ENCODE results near the gene BMP15.

BMP15 gene

DNA sequence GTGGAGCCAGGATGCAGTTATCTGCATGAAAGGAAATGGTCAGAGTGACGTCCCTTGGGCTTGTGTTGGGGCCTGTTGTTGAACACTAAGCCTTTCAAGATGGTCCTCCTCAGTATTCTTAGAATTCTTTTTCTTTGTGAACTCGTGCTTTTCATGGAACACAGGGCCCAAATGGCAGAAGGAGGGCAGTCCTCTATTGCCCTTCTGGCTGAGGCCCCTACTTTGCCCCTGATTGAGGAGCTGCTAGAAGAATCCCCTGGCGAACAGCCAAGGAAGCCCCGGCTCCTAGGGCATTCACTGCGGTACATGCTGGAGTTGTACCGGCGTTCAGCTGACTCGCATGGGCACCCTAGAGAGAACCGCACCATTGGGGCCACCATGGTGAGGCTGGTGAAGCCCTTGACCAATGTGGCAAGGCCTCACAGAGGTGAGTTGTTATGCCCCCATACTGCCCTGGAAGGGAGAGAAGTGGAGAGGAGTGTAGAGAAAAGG, at the start of gene BMP15:
BMP15 (plus strand) TSS at position 51 of the 492 bp plus-strand sequence; CDS start at position 100, 49 bp downstream.
- no peak for DNase-seq

DNA sequence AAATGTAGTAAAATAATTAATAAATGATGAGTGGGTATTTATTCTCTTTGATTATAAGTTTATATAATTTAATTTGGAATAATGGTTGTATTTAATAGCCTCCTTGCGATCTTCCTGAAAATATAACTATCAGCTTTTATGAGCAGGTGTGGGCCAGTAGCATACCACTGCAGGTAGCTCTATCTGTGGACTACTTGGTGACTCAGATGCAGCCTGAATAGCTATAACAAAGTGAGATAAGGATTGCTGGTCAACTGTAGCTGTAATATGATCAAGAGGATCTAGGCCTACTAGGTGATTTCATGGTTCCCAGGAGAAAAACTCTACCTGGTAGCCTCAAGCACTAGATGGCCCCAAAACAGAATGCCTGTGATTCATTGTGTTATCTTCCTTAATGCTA, 47.1 kb upstream of the BMP15 start:
- no peak for DNase-seq

- DNase-seq, result no peak
These were observed 45.2 kb upstream of the BMP15 start for GRCh38 chrX:50865311-50865710.

DNA sequence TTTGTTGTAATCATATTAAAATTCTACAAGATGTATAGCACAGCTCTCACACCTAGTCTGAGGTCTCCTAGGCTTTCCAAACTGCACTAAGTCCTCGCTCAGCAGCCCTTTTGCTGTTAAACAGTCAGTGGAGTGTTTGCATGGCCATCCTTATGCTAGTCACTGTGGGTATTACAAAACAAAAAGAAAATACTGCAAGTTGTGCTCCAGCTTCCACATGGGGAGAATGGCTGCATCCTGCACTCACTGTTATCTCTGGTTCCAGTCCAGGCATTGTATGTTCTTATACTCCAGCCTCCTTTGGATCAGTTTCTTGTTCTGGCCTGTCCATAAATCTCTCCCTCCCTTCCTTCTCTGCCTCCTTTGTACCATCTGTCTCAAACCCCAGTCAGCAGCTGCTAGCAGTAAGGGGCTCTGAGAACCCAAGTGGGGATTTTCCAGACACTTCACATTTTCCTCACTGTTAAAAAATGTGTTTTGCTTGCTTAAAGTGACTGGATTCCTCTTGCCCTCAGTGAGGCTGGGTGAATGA, 38.5 kb upstream of the BMP15 start:
- no peak for DNase-seq

GRCh38 chrX:50874876-50875275, 35.7 kb upstream of the BMP15 start:
- no peak for DNase-seq

DNA sequence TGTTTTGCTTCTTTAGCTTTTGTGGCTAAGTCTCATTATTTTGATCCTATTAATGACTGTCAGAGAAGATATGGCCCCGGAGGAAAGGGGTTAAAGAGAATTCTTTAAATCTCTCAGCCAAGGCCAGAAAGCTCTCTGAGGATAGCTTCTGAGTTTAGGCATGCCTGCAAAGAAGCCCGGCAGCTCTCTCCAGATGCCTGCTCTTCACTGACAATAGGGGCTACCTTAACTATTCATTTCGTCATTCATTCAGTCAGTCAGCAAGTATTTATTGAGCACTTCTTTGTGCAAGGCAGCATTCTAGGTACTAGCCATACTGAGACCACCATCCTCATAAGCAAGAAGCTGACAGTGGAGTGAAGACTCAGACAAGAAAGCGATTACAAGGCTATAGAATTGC, 34.0 kb upstream of the BMP15 start:
- DNase-seq, result no peak

DNA sequence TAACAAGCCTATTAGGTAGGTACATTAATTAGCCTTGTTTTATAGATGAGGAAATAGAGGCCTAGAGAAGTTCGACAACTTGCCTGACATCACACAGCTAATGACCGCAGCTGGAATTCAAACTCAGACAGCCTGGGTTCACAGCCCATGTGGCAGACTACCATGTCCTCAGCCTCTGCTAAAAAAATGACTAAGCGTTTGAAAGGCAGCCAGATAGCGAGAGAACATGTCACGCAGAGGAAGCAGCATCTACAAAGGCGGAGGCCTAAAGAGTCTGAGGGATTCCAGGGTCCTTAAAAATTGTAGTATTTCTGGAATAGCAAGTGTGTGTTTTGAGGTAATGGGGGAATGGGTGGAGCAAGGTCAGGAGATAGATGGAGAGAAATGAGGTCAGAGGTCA, 33.2 kb upstream of the BMP15 start:
- DNase-seq, result no peak

- no peak for DNase-seq
These were observed 29.5 kb upstream of the BMP15 start for GRCh38 chrX:50881028-50881427.

GRCh38 chrX:50888884-50889283, 21.7 kb upstream of the BMP15 start:
- no peak for DNase-seq

DNA sequence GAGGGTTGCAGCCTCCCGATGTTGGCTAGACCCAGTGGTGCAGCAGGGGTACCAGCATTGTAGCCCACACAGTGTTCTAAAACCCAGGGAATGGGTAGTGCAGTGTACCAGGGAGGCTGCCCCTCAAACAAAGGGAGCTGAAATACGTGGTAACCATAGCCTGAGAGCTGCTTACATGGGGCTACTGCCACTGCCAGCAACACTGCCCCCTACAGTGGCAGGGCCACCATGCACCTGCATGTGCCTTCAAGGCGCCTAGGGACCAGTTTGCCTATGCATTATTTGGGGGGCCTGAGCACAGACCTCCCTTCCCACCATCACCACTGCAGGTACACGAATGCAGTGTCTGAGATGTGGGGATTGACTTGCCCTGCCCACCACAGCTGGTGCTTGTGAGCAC, 21.0 kb upstream of the BMP15 start:
- no peak for DNase-seq

DNA sequence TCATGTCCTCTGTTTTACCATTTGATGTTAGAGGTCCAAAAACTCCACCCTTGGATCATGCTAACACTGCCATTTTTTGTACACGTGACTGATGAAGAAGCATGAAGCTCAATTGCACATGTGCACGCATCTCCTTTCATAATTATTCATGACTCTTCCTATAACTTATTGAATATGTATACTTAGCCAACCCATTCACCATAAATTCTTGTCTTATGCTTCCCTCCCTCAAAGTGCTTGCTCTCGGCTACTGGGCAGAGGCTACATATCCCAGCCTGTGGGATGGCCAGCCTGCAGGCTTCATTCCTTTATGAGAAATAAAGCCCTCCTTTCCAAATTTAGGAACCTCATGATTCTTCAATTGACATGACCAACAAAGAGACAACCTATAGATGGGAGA, 17.5 kb upstream of the BMP15 start:
- DNase-seq, result no peak

DNA sequence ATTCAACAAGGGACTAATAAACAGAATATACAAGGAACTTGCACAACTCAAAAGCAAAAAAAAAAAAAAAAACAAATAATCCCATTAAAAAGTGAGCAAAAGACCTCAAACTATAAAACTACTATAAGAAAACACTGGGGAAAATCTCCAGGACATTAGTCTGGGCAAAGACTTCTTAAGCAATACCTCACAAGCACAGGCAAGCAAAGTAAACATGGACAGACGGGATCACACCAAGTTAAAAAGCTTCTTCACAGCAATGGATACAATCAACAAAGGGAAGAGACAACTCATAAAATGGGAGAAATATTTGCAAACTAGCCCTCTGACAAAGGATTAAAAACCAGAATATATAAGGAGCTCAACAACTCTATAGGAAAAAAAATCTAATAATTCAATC, 17.1 kb upstream of the BMP15 start:
- no peak for DNase-seq

- no peak for DNase-seq
These were observed 5.2 kb upstream of the BMP15 start for GRCh38 chrX:50905334-50905733.

GRCh38 chrX:50913520-50913919, 3.0 kb downstream of the BMP15 start:
- no peak for DNase-seq

DNA sequence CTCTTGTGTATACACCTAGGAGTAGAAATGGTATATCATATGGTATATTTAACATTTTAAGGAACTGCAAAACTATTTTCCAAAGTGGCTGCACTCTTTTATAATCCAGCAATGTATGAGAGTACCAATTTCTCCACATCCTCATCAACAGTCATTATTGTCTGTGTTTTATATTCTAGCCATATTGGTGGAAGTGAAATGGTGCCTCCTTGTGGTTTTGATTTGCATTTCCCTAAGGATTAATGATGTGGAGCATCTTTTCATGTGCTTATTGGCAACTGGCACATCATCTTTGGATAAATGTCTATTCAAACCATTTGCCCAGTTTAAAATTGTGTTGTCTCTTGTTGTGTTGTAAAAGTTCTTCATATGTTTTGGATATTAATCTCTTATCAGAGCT, 9.6 kb downstream of the BMP15 start:
- no peak for DNase-seq

DNA sequence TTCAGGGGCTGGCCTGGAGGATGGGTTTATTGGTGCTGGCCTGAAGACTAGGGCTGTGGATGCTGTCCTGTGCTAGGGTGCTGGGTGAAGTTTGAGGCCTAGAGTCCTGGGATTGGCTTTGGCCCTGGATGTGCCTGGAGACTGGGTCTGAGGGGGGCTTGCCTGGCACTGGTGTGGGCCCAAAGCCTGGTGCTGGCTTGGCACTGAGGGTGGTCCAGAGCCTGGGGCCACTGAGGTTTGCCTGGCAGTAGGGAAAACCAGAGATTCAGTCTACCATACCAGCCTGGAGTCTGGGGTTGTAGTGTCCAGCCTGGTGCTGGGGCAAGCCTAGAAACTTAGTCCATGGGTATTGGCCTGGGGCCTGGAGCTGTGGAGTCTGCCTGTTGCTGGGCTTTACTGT, 16.6 kb downstream of the BMP15 start:
- DNase-seq, result no peak

DNA sequence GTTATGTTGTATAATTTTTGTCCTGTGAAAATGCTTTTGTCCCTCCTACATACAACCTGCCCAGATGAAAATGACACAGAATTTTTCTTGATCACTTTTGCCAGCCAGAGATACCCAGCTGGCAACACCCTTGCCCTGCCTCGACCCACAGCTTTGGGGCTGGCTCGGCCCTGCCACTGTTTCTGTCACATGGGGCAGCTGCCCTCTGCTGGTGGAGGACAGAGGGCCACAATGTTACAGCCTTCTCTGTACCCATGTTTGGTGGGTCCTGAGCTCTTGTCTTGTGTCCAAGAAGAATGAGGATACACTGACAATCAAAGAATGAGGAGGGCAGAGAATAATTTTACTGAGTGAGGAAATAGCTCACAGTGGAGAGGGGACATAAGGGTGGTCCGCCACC, 31.1 kb downstream of the BMP15 start:
- no peak for DNase-seq

DNA sequence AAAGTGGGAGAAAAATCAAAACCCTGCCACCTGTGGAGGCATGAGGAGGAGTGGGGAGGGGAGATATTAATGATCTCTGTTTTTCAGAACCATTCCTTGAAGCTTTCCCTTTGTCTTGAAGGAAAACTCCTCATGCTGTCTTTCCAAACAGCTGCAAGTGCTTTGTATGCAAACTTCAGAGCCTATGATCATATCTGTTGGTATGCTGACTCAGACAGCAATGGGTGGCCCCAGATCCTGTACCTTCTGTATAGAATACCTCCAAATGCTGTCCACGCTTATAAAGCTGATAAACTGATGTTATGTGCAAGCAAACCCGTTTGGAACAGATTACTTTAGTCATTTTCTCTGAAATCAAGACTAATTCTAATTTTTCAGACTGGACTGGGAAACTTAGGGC, 31.9 kb downstream of the BMP15 start:
- no peak for DNase-seq

DNA sequence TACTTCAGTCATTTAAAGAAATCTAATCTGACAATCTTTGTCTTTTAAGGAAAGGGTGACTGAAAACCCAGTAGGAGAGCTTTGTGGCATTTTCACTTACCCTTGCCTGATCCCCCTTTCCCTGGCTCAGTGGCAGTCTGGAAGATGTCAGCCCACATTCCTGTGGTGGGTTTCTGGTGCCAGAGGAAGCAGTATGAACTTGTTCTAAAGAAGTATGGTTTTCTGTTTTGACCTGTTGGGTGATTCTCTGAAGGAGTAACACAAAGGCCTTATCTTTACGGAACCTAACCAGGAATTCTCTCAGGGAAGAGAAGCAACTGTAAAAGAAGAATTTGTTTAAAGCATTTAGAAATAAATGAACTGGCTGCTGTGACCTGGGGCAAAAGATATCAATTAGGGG, 41.9 kb downstream of the BMP15 start:
- no peak for DNase-seq

DNA sequence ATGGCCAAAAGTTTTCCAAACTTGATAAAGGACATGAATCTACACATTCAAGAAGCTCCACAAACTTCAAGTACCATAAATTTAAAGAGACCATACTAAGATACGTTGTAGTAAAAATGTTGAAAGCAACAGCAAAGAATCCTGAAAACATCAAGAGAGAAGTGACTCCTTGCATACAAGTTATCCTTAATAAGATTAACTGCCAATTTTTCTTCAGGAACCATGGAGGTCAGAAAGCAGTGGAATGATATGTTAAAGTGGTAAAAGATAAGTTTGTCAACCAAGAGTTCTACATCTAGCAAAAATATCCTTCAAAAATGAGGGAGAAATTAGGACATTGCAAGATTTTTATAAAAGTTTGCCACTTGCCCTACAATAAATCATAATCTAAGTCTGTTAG, 43.3 kb downstream of the BMP15 start:
- no peak for DNase-seq

GRCh38 chrX:50962156-50962555, 51.6 kb downstream of the BMP15 start:
- DNase-seq, result no peak

- no peak for DNase-seq
These were observed 53.3 kb downstream of the BMP15 start for GRCh38 chrX:50963842-50964241.
